HCT116 (cell line): ENCODE results near the gene ATAD1. TPM values are rescaled to one million over a fixed set of nuclear protein-coding genes. Genes with fewer than 3 reads are reported as not detected.

ENCODE experiments used
- ATAC-seq: fragments of 200-7000 bp; cut with Tn5 transposase; 2 replicates; pipeline ENCODE4 v1.9.1; 2020; ENCODE audit warnings: mild to moderate bottlenecking, moderate library complexity
- BruUV-seq: library from RNA; stranded (reverse); fragments of 400-500 nt; replicated peaks from 2 replicates; lab custom pipeline; 2021; lab: Mats Ljungman, UMichigan
- CTCF ChIA-PET: fragments of 300-600 bp; sonication (Branson Sonifier 250); formaldehyde crosslinking; loops from one replicate; lab custom pipeline; 2021; ENCODE audit warnings: antibody characterized with exemption; lab: Charles Lee
- POLR2A ChIA-PET: fragments of 300-600, 350-600 bp; sonication (Branson Sonifier 250); formaldehyde crosslinking; loops from one replicate; lab custom pipeline; 2021; ENCODE audit warnings: antibody characterized with exemption; lab: Charles Lee
- RAD21 ChIA-PET, 2 experiments: fragments of 300-600 bp; sonication (Branson Sonifier 250); formaldehyde crosslinking; loops; one replicate each; lab custom pipeline; 2023; ENCODE audit warnings: low total read pairs in 2 of 2; ENCODE audit not compliant: uncharacterized antibody in 2 of 2, unreplicated experiment in 2 of 2, low non-redundant PET in 1 of 2; lab: Charles Lee
- DNase-seq: peaks from one replicate; pipeline ENCODE4 v3.0.0-alpha.2; 2010; ENCODE audit warnings: low read depth, low spot score
- H2AFZ ChIP-seq: fragments of 200-600 bp; shearing (Covaris generic), sonication (generic); 2 replicates; pipeline ENCODE4 v1.6.1; 2017; ENCODE audit warnings: low read depth, mixed run types, mixed read lengths, antibody characterized with exemption, low read length; ENCODE audit not compliant: poor library complexity, severe bottlenecking
- H3K27ac ChIP-seq: 2 replicates; pipeline ENCODE4 v1.5.1; 2012; ENCODE audit warnings: low read depth, low read length
- H3K27me3 ChIP-seq: fragments of 200-600 bp; sonication (generic); 2 replicates; pipeline ENCODE4 v1.6.1; 2016; ENCODE audit warnings: mixed run types, low read length, mixed read lengths; ENCODE audit not compliant: insufficient read depth
- H3K36me3 ChIP-seq, 2 experiments: fragments of 200-500 bp in 1 of 2; fragments of 200-600 bp in 1 of 2; sonication (Bioruptor generic) in 1 of 2; sonication (generic) in 1 of 2; 2 replicates each; pipeline versions ENCODE4 v1.5.1 to v1.6.1; 2014 to 2016; ENCODE audit warnings: low read length in 2 of 2, inconsistent platforms in 1 of 2, mixed read lengths in 1 of 2, mixed run types in 1 of 2; ENCODE audit not compliant: insufficient read depth in 2 of 2, control insufficient read depth in 1 of 2
- H3K4me1 ChIP-seq, 2 experiments: fragments of 200-600 bp in 1 of 2; sonication (generic) in 1 of 2; 2 replicates each; pipeline versions ENCODE4 v1.5.1 to v1.6.1; 2012 to 2017; ENCODE audit warnings: low read length in 2 of 2, inconsistent platforms in 1 of 2, mild to moderate bottlenecking in 1 of 2, mixed read lengths in 1 of 2, mixed run types in 1 of 2, moderate library complexity in 1 of 2; ENCODE audit not compliant: insufficient read depth in 2 of 2, control insufficient read depth in 1 of 2
- H3K4me2 ChIP-seq: fragments of 200-600 bp; sonication (generic); 2 replicates; pipeline ENCODE4 v1.6.1; 2017; ENCODE audit warnings: mixed run types, low read length, mixed read lengths
- H3K4me3 ChIP-seq, 2 experiments: fragments of 200-600 bp in 1 of 2; sonication (generic) in 1 of 2; replicated peaks in 1 of 2; 2 replicates each; pipeline ENCODE4 v1.5.1; 2011 to 2016; ENCODE audit warnings: low read length in 2 of 2, control low read depth in 1 of 2, low read depth in 1 of 2, mild to moderate bottlenecking in 1 of 2, mixed read lengths in 1 of 2, mixed run types in 1 of 2
- H3K79me2 ChIP-seq: fragments of 200-600 bp; sonication (generic); 2 replicates; pipeline ENCODE4 v1.6.1; 2017; ENCODE audit warnings: mild to moderate bottlenecking, mixed run types, low read length, moderate library complexity, mixed read lengths; ENCODE audit not compliant: insufficient read depth
- H3K9ac ChIP-seq: fragments of 200-600 bp; sonication (generic); 2 replicates; pipeline ENCODE4 v1.6.1; 2016; ENCODE audit warnings: low read length, mixed read lengths
- H3K9me2 ChIP-seq: fragments of 200-600 bp; sonication (generic), shearing (Covaris generic); 2 replicates; pipeline ENCODE4 v1.6.1; 2017; ENCODE audit warnings: mixed run types, mild to moderate bottlenecking, moderate library complexity; ENCODE audit not compliant: insufficient read depth
- H3K9me3 ChIP-seq, 2 experiments: fragments of 200-500 bp in 1 of 2; fragments of 200-600 bp in 1 of 2; sonication (Bioruptor generic) in 1 of 2; sonication (generic) in 1 of 2; 2 replicates each; pipeline ENCODE4 v1.6.1; 2014 to 2017; ENCODE audit warnings: low read length in 2 of 2, mixed read lengths in 2 of 2, inconsistent platforms in 1 of 2, low read depth in 1 of 2, mild to moderate bottlenecking in 1 of 2, mixed run types in 1 of 2, moderate library complexity in 1 of 2; ENCODE audit not compliant: control insufficient read depth in 1 of 2, insufficient read depth in 1 of 2
- H4K20me1 ChIP-seq: fragments of 200-600 bp; sonication (generic), shearing (Covaris generic); 2 replicates; pipeline ENCODE4 v1.6.1; 2017; ENCODE audit warnings: mixed run types, mild to moderate bottlenecking, moderate library complexity; ENCODE audit not compliant: insufficient read depth
- CEBPB ChIP-seq: IDR thresholded peaks from 2 replicates; pipeline ENCODE4 v1.6.1; 2012; ENCODE audit warnings: low read depth
- EGR1 ChIP-seq: IDR thresholded peaks from 2 replicates; pipeline ENCODE4 v1.6.1; 2012; ENCODE audit warnings: low read depth
- ELF1 ChIP-seq: IDR thresholded peaks from 2 replicates; pipeline ENCODE4 v1.6.1; 2012; ENCODE audit warnings: low read depth, borderline replicate concordance
- FOSL1 ChIP-seq: IDR thresholded peaks from 2 replicates; pipeline ENCODE4 v1.6.1; 2012; ENCODE audit warnings: low read depth
- JUND ChIP-seq: IDR thresholded peaks from 2 replicates; pipeline ENCODE4 v1.6.1; 2012
- POLR2A ChIP-seq: IDR thresholded peaks from 2 replicates; pipeline ENCODE4 v1.7.0; 2011; ENCODE audit warnings: borderline replicate concordance; ENCODE audit not compliant: insufficient read depth, insufficient read length; ENCODE audit errors: extremely low read depth
- SP1 ChIP-seq: IDR thresholded peaks from 2 replicates; pipeline ENCODE4 v1.6.1; 2012; ENCODE audit warnings: low read depth
- TCF7L2 ChIP-seq: IDR thresholded peaks from 2 replicates; pipeline ENCODE4 v1.7.0; 2011; ENCODE audit warnings: borderline replicate concordance, inconsistent platforms; ENCODE audit not compliant: insufficient read depth, insufficient read length; ENCODE audit errors: extremely low read depth
- YY1 ChIP-seq: IDR thresholded peaks from 2 replicates; pipeline ENCODE4 v1.6.1; 2011; ENCODE audit warnings: low read length, low read depth, moderate library complexity, mild to moderate bottlenecking; ENCODE audit not compliant: insufficient replicate concordance; ENCODE audit errors: extremely low read depth
- intact Hi-C: fragments of 100-400 bp; cut with micrococcal nuclease; formaldehyde crosslinking; loops from 2 replicates; pipeline ENCODE4 v1.10.0; 2022
- total RNA-seq: library from RNA; stranded (reverse); gene quantifications from one replicate; pipeline ENCODE4 v1.2.1, GENCODE V29; 2021; ENCODE audit not compliant: unreplicated experiment
- TF ChIP-seq, protein P1 (sequence below): IDR thresholded peaks from 2 replicates; pipeline ENCODE4 v1.6.1; 2011; ENCODE audit warnings: mild to moderate bottlenecking, low read length, moderate library complexity; ENCODE audit not compliant: insufficient replicate concordance; ENCODE audit errors: extremely low read depth

ATAD1 gene
- total RNA-seq, 1 experiment from 2014 or later, result 66.4 TPM

- Histone ChIP-seq H3K9ac (peak overlapping the region; percentile 54), H3K27ac (peak overlapping the region; percentile 70), H3K4me3 (peak overlapping the region in 1 of 2 experiments; percentile 35; a peak in 2 of 4 replicates), H3K79me2 (no peaks in the 10 kb centered on the region), H3K4me2 (peak overlapping the region; percentile 75), H3K9me3 (no peaks in the 10 kb centered on the region)
- no peak for ATAC-seq
- peak; percentile 15; the same call in 1 of the 2 replicates for TF ChIP-seq SP1
- no peak for TF ChIP-seq YY1
- TF ChIP-seq TCF7L2, result no peak
- TF ChIP-seq, protein P1, sequence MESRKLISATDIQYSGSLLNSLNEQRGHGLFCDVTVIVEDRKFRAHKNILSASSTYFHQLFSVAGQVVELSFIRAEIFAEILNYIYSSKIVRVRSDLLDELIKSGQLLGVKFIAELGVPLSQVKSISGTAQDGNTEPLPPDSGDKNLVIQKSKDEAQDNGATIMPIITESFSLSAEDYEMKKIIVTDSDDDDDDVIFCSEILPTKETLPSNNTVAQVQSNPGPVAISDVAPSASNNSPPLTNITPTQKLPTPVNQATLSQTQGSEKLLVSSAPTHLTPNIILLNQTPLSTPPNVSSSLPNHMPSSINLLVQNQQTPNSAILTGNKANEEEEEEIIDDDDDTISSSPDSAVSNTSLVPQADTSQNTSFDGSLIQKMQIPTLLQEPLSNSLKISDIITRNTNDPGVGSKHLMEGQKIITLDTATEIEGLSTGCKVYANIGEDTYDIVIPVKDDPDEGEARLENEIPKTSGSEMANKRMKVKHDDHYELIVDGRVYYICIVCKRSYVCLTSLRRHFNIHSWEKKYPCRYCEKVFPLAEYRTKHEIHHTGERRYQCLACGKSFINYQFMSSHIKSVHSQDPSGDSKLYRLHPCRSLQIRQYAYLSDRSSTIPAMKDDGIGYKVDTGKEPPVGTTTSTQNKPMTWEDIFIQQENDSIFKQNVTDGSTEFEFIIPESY, result no peak
- TF ChIP-seq CEBPB, result no peak
- no peak for TF ChIP-seq EGR1
- TF ChIP-seq JUND, result peak; percentile 22; the same call in 1 of the 2 replicates
- TF ChIP-seq ELF1, result no peak
- no peak for TF ChIP-seq POLR2A
- TF ChIP-seq FOSL1, result no peak
- TF ChIP-seq, all 23 proteins: peak for 2
- H3K27me3 ChIP-seq, result no peaks in the 10 kb centered on the region
- H3K9me2 ChIP-seq, result no peaks in the 10 kb centered on the region
- H4K20me1 ChIP-seq, result no peaks in the 10 kb centered on the region
- TSS peak; percentile 61 for BruUV-seq
- DNase-seq, result no peak
- H3K36me3 ChIP-seq, result no peaks in the 10 kb centered on the region
- H2AFZ ChIP-seq, result peak overlapping the region; percentile 28
- intact Hi-C loops, result no loop called here
- RAD21 ChIA-PET, result no interaction called here
- peaks cover 37 to 59% of the 10 kb centered on the region in 2 experiments for H3K4me1 ChIP-seq
- POLR2A ChIA-PET, result no interaction called here
- CTCF ChIA-PET, result no interaction called here
Observed at GRCh38 chr10:87842776-87843497, 24.9 kb upstream of the ATAD1 start.
